ENCODE results near the gene ARSH. TPM values are rescaled to one million over a fixed set of nuclear protein-coding genes. Genes with fewer than 3 reads are reported as not detected.

ARSH gene
- total and polyA plus RNA-seq, 9 of the 15 experiments (the other 6 are each of a cell fraction or from before 2014, with no cell fraction given): not detected

GRCh38 chrX:2967584-2967983 is 38.8 kb upstream of the ARSH start:
- no peak for TF ChIP-seq FOXP1 (CRISPR knock-in tag; IDR thresholded peaks at IDR 0.05)
- TF ChIP-seq KLF16 (IDR thresholded peaks at IDR 0.05): no peak
- no peak for TF ChIP-seq CBX8 (IDR thresholded peaks at IDR 0.05; ENCODE audit: borderline replicate concordance, extremely low read depth, low read depth, low read length, poor library complexity, severe bottlenecking)
- TF ChIP-seq ZNF24 (IDR thresholded peaks at IDR 0.05): no peak
- TF ChIP-seq MAZ (CRISPR knock-in tag; conservative IDR thresholded peaks at IDR 0.05 in 1 of 2, IDR thresholded peaks at IDR 0.05 in 1 of 2): no peak
- TF ChIP-seq ZNF644 (tag; IDR thresholded peaks at IDR 0.05; ENCODE audit: low read depth): no peak
- TF ChIP-seq ZNF780A (CRISPR knock-in tag; IDR thresholded peaks at IDR 0.05): no peak
- no peak for TF ChIP-seq CREB1 (IDR thresholded peaks at IDR 0.05)
- no peak for TF ChIP-seq CREB1 (CRISPR knock-in tag; IDR thresholded peaks at IDR 0.05)
- TF ChIP-seq REST (IDR thresholded peaks at IDR 0.05; ENCODE audit: borderline replicate concordance): no peak
- TF ChIP-seq REST (CRISPR knock-in tag; IDR thresholded peaks at IDR 0.05; ENCODE audit: low read depth): no peak
- TF ChIP-seq ZNF3 (CRISPR knock-in tag; IDR thresholded peaks at IDR 0.05): no peak
- no peak for TF ChIP-seq ZNF444 (CRISPR knock-in tag; IDR thresholded peaks at IDR 0.05)
- TF ChIP-seq NCOA4 (IDR thresholded peaks at IDR 0.05; ENCODE audit: partially characterized antibody): no peak
- Histone ChIP-seq H3K4me3 (no peak overlapping the region), H3K36me3 (ENCODE audit: control insufficient read depth, insufficient read depth, low read length) (no peaks in the 10 kb centered on the region), H3K4me1 (replicated peaks in 1 of 2; ENCODE audit: control insufficient read depth in 2 of 2, insufficient read depth in 2 of 2, low read length in 2 of 2) (no peaks in the 10 kb centered on the region; a peak in 1 of 5 replicates), H2AFZ (ENCODE audit: low read depth, low read length) (no peak overlapping the region), H3K9me1 (ENCODE audit: control insufficient read depth, insufficient read depth, low read length) (no peaks in the 10 kb centered on the region), H3K27me3 (ENCODE audit: control insufficient read depth in 2 of 2, insufficient read depth in 2 of 2, low read length in 2 of 2) (peaks cover 6 to 19% of the 10 kb centered on the region in 2 experiments; a peak in 3 of 5 replicates), H3K9ac (ENCODE audit: insufficient read depth in 1 of 2, low read depth in 2 of 2, low read length in 2 of 2) (no peak overlapping the region; a peak in 1 of 4 replicates), H3K9me3 (replicated peaks; ENCODE audit: control insufficient read depth, insufficient read depth, low read depth, low read length) (no peaks in the 10 kb centered on the region), H3K79me2 (ENCODE audit: control insufficient read depth, insufficient read depth, low read length) (no peaks in the 10 kb centered on the region), H3K27ac (ENCODE audit: extremely low read depth, low read depth, low read length) (no peak overlapping the region), H3K4me2 (ENCODE audit: insufficient read depth, low read length) (no peak overlapping the region), H4K20me1 (replicated peaks; ENCODE audit: control insufficient read depth, insufficient read depth, low read length) (no peaks in the 10 kb centered on the region)
- ChIA-PET CTCF (ENCODE audit: low intra/inter-chr PET ratio) (no interaction called here), POLR2A (no interaction called here)
- in situ Hi-C loops (cut with MboI): no loop called here
- no TSS peak for BruUV-seq (replicated peaks)
- intact Hi-C loops (cut with micrococcal nuclease): loop anchor here (5.0 kb wide), 1 partner anchor 95 kb away; no protein-coding TSS in a partner anchor
- DNase-seq (ENCODE audit: extremely low read depth in 1 of 4, low spot score in 3 of 4) (no peak), ATAC-seq (no peak), FAIRE-seq (no peak)
- WGBS (ENCODE audit: insufficient coverage, low coverage, missing lambda C conversion rate): 24% methylated on average over 13 of the region's 14 CpGs

Measured in K562 (cell line).